Kidney (tissue), 14 donors: ENCODE data around the gene EIF3K. TPM values are rescaled to one million over a fixed set of nuclear protein-coding genes. Genes with fewer than 3 reads are reported as not detected.
A peak's percentile ranks its signal among the peaks of the same experiment; 100 is the strongest.

Experiments used
- DNase-seq, 5 donors: peaks; one replicate each; pipeline ENCODE4 v3.0.0-alpha.2; 2013 to 2020
- FAIRE-seq: peaks from 2 replicates; lab custom pipeline; 2012; peaks lifted over from hg19 to GRCh38; lab: Jason Lieb, UNC
- H3K27ac ChIP-seq, 2 donors: one replicate each; pipeline ENCODE4 v1.7.0; 2013; ENCODE audit warnings: low read depth in 2 of 2, low read length in 2 of 2, inconsistent platforms in 1 of 2
- H3K27me3 ChIP-seq: one replicate; pipeline ENCODE4 v1.7.1; 2013; ENCODE audit warnings: low read length, inconsistent platforms; ENCODE audit not compliant: control insufficient read depth, insufficient read depth
- H3K36me3 ChIP-seq, 3 donors: one replicate each; pipeline versions ENCODE4 v1.7.0 to v1.7.1; 2013; ENCODE audit warnings: low read length in 3 of 3, control low read depth in 1 of 3, inconsistent platforms in 1 of 3; ENCODE audit not compliant: insufficient read depth in 3 of 3, control insufficient read depth in 2 of 3
- H3K4me1 ChIP-seq, 3 donors: one replicate each; pipeline versions ENCODE4 v1.7.0 to v1.7.1; 2013; ENCODE audit warnings: low read length in 3 of 3, inconsistent platforms in 1 of 3, low read depth in 1 of 3; ENCODE audit not compliant: control insufficient read depth in 2 of 3, insufficient read depth in 2 of 3
- H3K4me3 ChIP-seq, 3 donors: one replicate each; pipeline versions ENCODE4 v1.7.0 to v1.8.1; 2013; ENCODE audit warnings: low read length in 3 of 3, control low read depth in 1 of 3, inconsistent platforms in 1 of 3
- H3K9ac ChIP-seq, 3 donors: one replicate each; pipeline versions ENCODE4 v1.7.0 to v1.7.1; 2013; ENCODE audit warnings: low read length in 3 of 3, control low read depth in 1 of 3, inconsistent platforms in 1 of 3
- H3K9me3 ChIP-seq, 3 donors: one replicate each; pipeline versions ENCODE4 v1.7.0 to v1.7.1; 2013; ENCODE audit warnings: low read length in 3 of 3, control low read depth in 1 of 3, inconsistent platforms in 1 of 3; ENCODE audit not compliant: control insufficient read depth in 2 of 3, insufficient read depth in 1 of 3
- intact Hi-C: fragments of 100-400 bp; cut with DNase I; formaldehyde crosslinking; loops from one replicate; pipeline ENCODE4 v1.11.1; 2022
- polyA plus RNA-seq: library from polyadenylated mRNA; stranded (reverse); fragments of 350-450 nt; fragmentation: Illumina TruSeq; extraction: RNeasy Lipid Tissue Mini Kit (QIAGEN cat#74804); gene quantifications from one replicate; pipeline ENCODE4 v1.2.3, GENCODE V29; 2014; ENCODE audit warnings: low read depth, low replicate concordance; ENCODE audit not compliant: insufficient read depth
- total RNA-seq: library from RNA; stranded (reverse); fragmentation: NEBNext Ultra II Directional; extraction: Animal tissue kit (Norgen Biotek cat#: 25700); gene quantifications from one replicate; pipeline ENCODE4 v1.2.1, GENCODE V29; 2021
- TF ChIP-seq, protein P1 (sequence below): IDR thresholded peaks from 3 replicates; pipeline ENCODE4 v1.5.1; 2012; ENCODE audit warnings: mild to moderate bottlenecking, moderate library complexity, borderline replicate concordance; ENCODE audit not compliant: insufficient read depth; ENCODE audit errors: extremely low read depth
- donor health status: control.
- donor health status: control.
- donor health status: control.
- donor health status: control.
- donor health status: control.
- donor health status: DM: yes; HTN: yes; CAD: no.
- donor health status: Normal renal cell carcinoma (clear cell type).

Gene EIF3K
- total and polyA plus RNA-seq, 2 donors from 2014 or later, result 259 to 723 TPM

- no peak for FAIRE-seq
- Histone ChIP-seq H3K9ac (peak overlapping the region; percentile 95 to 100 (median 99)), H3K4me1 (peaks cover 6 to 31% (median 22%) of the 10 kb centered on the region in 3 donors), H3K27ac (peak overlapping the region; percentile 96 to 99), H3K9me3 (no peaks in the 10 kb centered on the region), H3K4me3 (peak overlapping the region; percentile 86 to 99 (median 92)), H3K36me3 (peaks cover 0 to 3% (median 0%) of the 10 kb centered on the region in 3 donors), H3K27me3 (no peaks in the 10 kb centered on the region)
- TF ChIP-seq, protein P1, sequence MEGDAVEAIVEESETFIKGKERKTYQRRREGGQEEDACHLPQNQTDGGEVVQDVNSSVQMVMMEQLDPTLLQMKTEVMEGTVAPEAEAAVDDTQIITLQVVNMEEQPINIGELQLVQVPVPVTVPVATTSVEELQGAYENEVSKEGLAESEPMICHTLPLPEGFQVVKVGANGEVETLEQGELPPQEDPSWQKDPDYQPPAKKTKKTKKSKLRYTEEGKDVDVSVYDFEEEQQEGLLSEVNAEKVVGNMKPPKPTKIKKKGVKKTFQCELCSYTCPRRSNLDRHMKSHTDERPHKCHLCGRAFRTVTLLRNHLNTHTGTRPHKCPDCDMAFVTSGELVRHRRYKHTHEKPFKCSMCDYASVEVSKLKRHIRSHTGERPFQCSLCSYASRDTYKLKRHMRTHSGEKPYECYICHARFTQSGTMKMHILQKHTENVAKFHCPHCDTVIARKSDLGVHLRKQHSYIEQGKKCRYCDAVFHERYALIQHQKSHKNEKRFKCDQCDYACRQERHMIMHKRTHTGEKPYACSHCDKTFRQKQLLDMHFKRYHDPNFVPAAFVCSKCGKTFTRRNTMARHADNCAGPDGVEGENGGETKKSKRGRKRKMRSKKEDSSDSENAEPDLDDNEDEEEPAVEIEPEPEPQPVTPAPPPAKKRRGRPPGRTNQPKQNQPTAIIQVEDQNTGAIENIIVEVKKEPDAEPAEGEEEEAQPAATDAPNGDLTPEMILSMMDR, result no peak
- DNase-seq, result peak in 2 of 5 donors; percentile 43 to 63
- intact Hi-C loops, result no loop called here
These were observed 29.8 kb downstream of the EIF3K start for GRCh38 chr19:38648769-38649304.

DNA sequence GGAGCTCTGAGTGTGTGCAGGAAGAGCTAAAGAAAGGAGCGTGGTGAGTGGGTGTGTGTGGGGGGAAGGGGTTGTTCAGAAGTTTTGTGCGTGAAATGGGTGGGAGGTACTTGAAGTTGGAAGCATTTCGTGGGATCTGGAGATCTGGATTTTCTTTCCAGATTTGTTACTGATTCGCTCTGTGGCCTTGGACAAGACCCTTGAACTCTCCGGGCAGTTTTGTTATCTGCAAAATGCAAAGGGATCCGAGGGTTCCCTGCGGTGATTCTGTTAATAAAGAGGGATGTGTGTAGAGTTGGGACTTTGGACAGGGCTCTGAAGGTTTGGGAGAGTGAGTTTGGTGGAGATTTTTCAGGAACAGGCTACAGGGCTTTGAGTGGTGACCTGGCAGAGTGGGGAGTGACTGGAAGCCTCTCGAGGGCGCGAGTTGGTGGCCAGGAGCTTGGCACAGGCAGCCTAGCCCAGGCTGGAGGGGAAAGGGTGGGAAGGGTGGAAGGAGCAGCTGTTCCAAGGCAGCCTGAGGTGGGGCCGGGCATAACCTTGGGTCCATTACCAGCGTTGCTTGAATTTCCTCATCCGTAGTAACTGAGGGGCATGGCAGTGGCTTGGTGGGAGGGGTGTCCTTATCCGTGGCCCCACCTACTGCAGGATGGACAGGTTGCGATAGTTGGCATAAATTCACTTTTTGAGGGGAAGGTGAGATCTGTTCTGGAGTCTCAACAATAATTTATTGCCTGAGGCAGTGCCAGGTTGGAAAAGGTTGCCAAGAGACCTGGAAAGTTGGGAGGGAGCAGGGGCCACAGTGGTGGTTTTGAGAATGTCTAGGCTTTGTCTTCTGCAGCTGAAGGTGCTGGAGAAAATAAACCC lies 30.6 kb downstream of the EIF3K start:
- H3K4me1 ChIP-seq, result peaks cover 7 to 36% (median 29%) of the 10 kb centered on the region in 3 donors
- TF ChIP-seq, protein P1, result no peak
- H3K9me3 ChIP-seq, result no peaks in the 10 kb centered on the region
- intact Hi-C loops, result no loop called here
- FAIRE-seq, result no peak
- H3K4me3 ChIP-seq, result peak overlapping the region; percentile 86 to 99 (median 92)
- H3K36me3 ChIP-seq, result peaks cover 0 to 3% (median 0%) of the 10 kb centered on the region in 3 donors
- DNase-seq, result peak in 4 of 5 donors; percentile 46 to 88 (median 68)
- peak overlapping the region; percentile 95 to 100 (median 99) for H3K9ac ChIP-seq
- peak overlapping the region; percentile 96 to 99 for H3K27ac ChIP-seq
- no peaks in the 10 kb centered on the region for H3K27me3 ChIP-seq

DNA sequence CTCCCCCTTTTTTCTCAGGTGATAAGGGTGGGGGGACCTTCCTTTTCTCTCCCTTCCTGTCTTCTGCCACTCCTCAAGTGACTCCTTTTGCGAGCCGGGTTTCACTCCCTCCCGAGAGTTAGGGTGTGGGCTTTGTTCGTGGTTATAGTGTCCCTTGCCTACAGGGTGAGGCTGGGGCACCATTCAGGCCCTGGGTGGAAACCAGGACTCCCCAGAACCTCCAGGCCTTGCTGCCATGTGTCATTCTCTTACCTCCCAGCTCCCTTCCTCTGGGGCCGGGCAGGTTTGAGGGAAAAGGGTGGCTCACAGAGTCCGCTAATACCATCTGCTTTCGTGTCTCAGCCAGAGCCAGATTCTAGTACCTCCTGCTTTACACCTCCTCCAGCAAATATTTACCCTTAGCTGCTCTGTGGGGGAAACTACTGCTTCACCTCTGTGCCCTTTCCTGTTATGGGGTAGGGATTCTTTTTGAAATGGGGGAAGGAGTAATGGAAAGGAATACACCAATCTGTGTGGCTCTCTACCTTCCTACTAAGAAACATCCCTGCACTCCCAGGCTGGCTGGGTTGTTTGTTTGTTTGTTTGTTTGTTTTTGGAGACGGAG lies 31.3 kb downstream of the EIF3K start:
- intact Hi-C loops, result no loop called here

More for the DNA sequence above, 31.3 kb downstream of the EIF3K start:
- FAIRE-seq (no peak), DNase-seq (peak in 1 of 5 donors; percentile 14)
- H3K36me3 ChIP-seq, result peaks cover 0 to 3% (median 0%) of the 10 kb centered on the region in 3 donors
- peak overlapping the region; percentile 86 to 99 (median 92) for H3K4me3 ChIP-seq
- peaks cover 12 to 42% (median 36%) of the 10 kb centered on the region in 3 donors for H3K4me1 ChIP-seq
- peak overlapping the region; percentile 95 to 100 (median 99) for H3K9ac ChIP-seq
- no peaks in the 10 kb centered on the region for H3K27me3 ChIP-seq
- H3K27ac ChIP-seq, result peak overlapping the region; percentile 96 to 99
- TF ChIP-seq, protein P1, result no peak
- no peaks in the 10 kb centered on the region for H3K9me3 ChIP-seq
